Measurements from ENCODE around the gene GSC. TPM values are rescaled to one million over a fixed set of nuclear protein-coding genes. Genes with fewer than 3 reads are reported as not detected.

The GSC gene
- total RNA-seq, 1 donor from 2014 or later, result not detected

DNA sequence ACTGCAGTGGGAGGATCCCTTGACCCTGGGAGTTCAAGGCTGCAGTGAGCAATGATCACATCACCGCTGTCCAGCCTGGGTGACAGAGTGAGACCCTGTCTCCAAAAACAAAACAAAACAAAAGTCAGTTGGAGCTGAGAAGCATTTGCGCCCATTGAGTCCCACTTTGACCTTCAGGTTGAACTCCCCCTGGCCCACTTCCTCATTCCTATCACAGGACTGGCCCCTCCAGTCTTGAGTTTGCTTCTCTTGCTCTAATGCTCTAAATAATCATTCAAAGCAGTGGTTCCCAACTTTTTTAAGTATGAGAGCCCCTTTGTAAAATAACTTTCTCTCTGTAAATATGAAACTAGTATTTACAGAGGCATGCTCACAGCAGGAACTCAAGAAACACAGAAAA is 28.0 kb upstream of the GSC start:
- no peak overlapping the region for H3K4me3 Mint-ChIP-seq (ENCODE audit: low read depth)
- no peak for TF ChIP-seq CTCF (IDR thresholded peaks at IDR 0.05; ENCODE audit: unreplicated experiment)
- H3K4me1 Mint-ChIP-seq (ENCODE audit: low read depth), result peaks cover 2% of the 10 kb centered on the region
- no peaks in the 10 kb centered on the region for H3K9me3 Mint-ChIP-seq (ENCODE audit: low read depth)
- H3K27me3 Mint-ChIP-seq, result peaks cover 40% of the 10 kb centered on the region
- H3K36me3 Mint-ChIP-seq (ENCODE audit: insufficient read depth), result no peaks in the 10 kb centered on the region
- DNase-seq (ENCODE audit: low spot score, unreplicated experiment), result no peak
- H3K27ac Mint-ChIP-seq, result no peak overlapping the region

- H3K27me3 Mint-ChIP-seq, result peaks cover 41% of the 10 kb centered on the region
- no peak overlapping the region for H3K27ac Mint-ChIP-seq
Measured at GRCh38 chr14:94796278-94796677, 26.4 kb upstream of the GSC start.

DNA sequence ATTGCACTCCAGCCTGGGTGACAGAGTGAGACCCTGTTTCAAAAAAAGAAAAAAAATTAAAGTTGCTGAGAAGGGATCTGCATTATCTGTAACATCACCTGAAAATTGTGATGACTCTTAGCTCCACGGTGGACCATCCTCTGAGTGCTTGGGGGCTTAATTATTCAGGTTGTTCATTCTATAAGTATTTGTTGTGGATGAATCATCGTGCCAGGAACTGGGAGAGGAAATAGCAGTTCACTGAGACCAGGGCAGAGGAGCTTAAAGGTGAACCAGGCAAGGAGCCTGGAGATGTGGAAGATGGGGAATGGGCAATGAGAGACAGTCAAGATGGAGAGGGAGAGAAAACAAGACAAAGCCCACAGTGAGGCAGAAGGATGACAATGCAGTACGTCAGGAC is 25.5 kb upstream of the GSC start:
- peaks cover 4% of the 10 kb centered on the region for H3K9me3 Mint-ChIP-seq (ENCODE audit: low read depth)
- no peak overlapping the region for H3K4me3 Mint-ChIP-seq (ENCODE audit: low read depth)
- H3K36me3 Mint-ChIP-seq (ENCODE audit: insufficient read depth), result no peaks in the 10 kb centered on the region
- H3K27me3 Mint-ChIP-seq, result peaks cover 40% of the 10 kb centered on the region
- peaks cover 2% of the 10 kb centered on the region for H3K4me1 Mint-ChIP-seq (ENCODE audit: low read depth)
- no peak overlapping the region for H3K27ac Mint-ChIP-seq
- no peak for TF ChIP-seq CTCF (IDR thresholded peaks at IDR 0.05; ENCODE audit: unreplicated experiment)
- no peak for DNase-seq (ENCODE audit: low spot score, unreplicated experiment)

More at GRCh38 chr14:94796278-94796677, 26.4 kb upstream of the GSC start:
- DNase-seq (ENCODE audit: low spot score, unreplicated experiment), result no peak
- peaks cover 2% of the 10 kb centered on the region for H3K4me1 Mint-ChIP-seq (ENCODE audit: low read depth)
- no peaks in the 10 kb centered on the region for H3K9me3 Mint-ChIP-seq (ENCODE audit: low read depth)
- H3K36me3 Mint-ChIP-seq (ENCODE audit: insufficient read depth), result no peaks in the 10 kb centered on the region
- no peak overlapping the region for H3K4me3 Mint-ChIP-seq (ENCODE audit: low read depth)
- no peak for TF ChIP-seq CTCF (IDR thresholded peaks at IDR 0.05; ENCODE audit: unreplicated experiment)

- Mint-ChIP-seq H3K4me1 (ENCODE audit: low read depth) (peaks cover 2% of the 10 kb centered on the region), H3K27ac (no peak overlapping the region), H3K9me3 (ENCODE audit: low read depth) (peaks cover 4% of the 10 kb centered on the region), H3K36me3 (ENCODE audit: insufficient read depth) (no peaks in the 10 kb centered on the region), H3K27me3 (peaks cover 29% of the 10 kb centered on the region), H3K4me3 (ENCODE audit: low read depth) (no peak overlapping the region)
- no peak for TF ChIP-seq CTCF (IDR thresholded peaks at IDR 0.05; ENCODE audit: unreplicated experiment)
- no peak for DNase-seq (ENCODE audit: low spot score, unreplicated experiment)
Measured at GRCh38 chr14:94793901-94794300, 24.0 kb upstream of the GSC start.

DNA sequence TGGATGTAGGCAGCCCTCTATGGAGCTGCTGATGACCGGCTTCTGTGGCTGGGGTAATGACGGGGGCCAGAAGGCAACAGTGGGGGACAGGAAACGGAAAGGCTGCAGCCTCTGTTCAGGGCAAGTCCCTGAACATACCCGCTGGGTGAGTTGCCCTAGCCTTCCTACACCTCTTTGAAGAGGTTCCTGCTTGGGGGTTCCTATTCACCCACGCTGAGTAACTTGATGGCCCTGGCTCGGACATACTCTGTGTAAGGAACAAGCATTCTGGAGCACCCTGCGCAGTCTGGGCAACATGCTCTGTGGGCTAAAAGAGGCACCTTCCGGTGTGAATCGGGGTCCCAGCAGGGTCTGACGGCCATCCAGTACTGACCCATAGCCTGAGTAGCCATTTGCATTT is 17.7 kb upstream of the GSC start:
- peaks cover 4% of the 10 kb centered on the region for H3K9me3 Mint-ChIP-seq (ENCODE audit: low read depth)
- H3K4me3 Mint-ChIP-seq (ENCODE audit: low read depth), result no peak overlapping the region
- DNase-seq (ENCODE audit: low spot score, unreplicated experiment), result no peak
- H3K27me3 Mint-ChIP-seq, result peaks cover 42% of the 10 kb centered on the region
- H3K36me3 Mint-ChIP-seq (ENCODE audit: insufficient read depth), result no peaks in the 10 kb centered on the region
- no peak overlapping the region for H3K27ac Mint-ChIP-seq
- no peak for TF ChIP-seq CTCF (IDR thresholded peaks at IDR 0.05; ENCODE audit: unreplicated experiment)
- no peaks in the 10 kb centered on the region for H3K4me1 Mint-ChIP-seq (ENCODE audit: low read depth)

Measured in progenitor cell of endocrine pancreas (in vitro differentiated cells).